Activated CD8-positive, alpha-beta memory T cell treated with anti-CD3 and anti-CD28 coated beads, Interleukin-2, amount 50 U/mL, for 24 hours (primary cell): Measurements from ENCODE around the gene SRC.

ENCODE experiments used
- DNase-seq: peaks from one replicate; pipeline ENCODE4 v3.0.0-alpha.2; 2020; ENCODE audit errors: extremely low read depth

The SRC gene

GRCh38 chr20:37315021-37315451 is 30.9 kb upstream of the SRC start:
- no peak for DNase-seq

GRCh38 chr20:37315452-37316110 is 30.4 kb upstream of the SRC start:
- DNase-seq = no peak

GRCh38 chr20:37316116-37316774 is 29.7 kb upstream of the SRC start:
- no peak for DNase-seq

GRCh38 chr20:37316775-37317170 is 29.2 kb upstream of the SRC start:
- no peak for DNase-seq

GRCh38 chr20:37317316-37317715 is 28.6 kb upstream of the SRC start:
- no peak for DNase-seq

GRCh38 chr20:37317994-37318640 is 27.8 kb upstream of the SRC start:
- no peak for DNase-seq

GRCh38 chr20:37319151-37319671 is 26.7 kb upstream of the SRC start:
- DNase-seq = no peak

GRCh38 chr20:37323985-37324384 is 22.0 kb upstream of the SRC start:
- DNase-seq = no peak

- no peak for DNase-seq
Measured at GRCh38 chr20:37325206-37325605, 20.7 kb upstream of the SRC start.

- DNase-seq = no peak
Measured at GRCh38 chr20:37326666-37327065, 19.3 kb upstream of the SRC start.

GRCh38 chr20:37327748-37328147 is 18.2 kb upstream of the SRC start:
- no peak for DNase-seq

GRCh38 chr20:37328149-37328945 is 17.6 kb upstream of the SRC start:
- no peak for DNase-seq

GRCh38 chr20:37329481-37330165 is 16.3 kb upstream of the SRC start:
- DNase-seq = no peak

- DNase-seq = no peak
Measured at GRCh38 chr20:37330316-37330715, 15.6 kb upstream of the SRC start.

- DNase-seq = no peak
Measured at GRCh38 chr20:37331060-37331857, 14.7 kb upstream of the SRC start.

- DNase-seq = no peak
Measured at GRCh38 chr20:37333130-37333847, 12.7 kb upstream of the SRC start.

- DNase-seq = no peak
Measured at GRCh38 chr20:37333848-37334318, 12.1 kb upstream of the SRC start.

GRCh38 chr20:37334450-37334849 is 11.5 kb upstream of the SRC start:
- no peak for DNase-seq

GRCh38 chr20:37335642-37336368 is 10.1 kb upstream of the SRC start:
- no peak for DNase-seq
